T follicular helper cell (primary cell): ENCODE results near the gene DPP6.

ENCODE experiments used
- DNase-seq: peaks from one replicate; pipeline ENCODE4 v3.0.0-alpha.2; 2020; ENCODE audit warnings: low read depth

DPP6 gene

DNA sequence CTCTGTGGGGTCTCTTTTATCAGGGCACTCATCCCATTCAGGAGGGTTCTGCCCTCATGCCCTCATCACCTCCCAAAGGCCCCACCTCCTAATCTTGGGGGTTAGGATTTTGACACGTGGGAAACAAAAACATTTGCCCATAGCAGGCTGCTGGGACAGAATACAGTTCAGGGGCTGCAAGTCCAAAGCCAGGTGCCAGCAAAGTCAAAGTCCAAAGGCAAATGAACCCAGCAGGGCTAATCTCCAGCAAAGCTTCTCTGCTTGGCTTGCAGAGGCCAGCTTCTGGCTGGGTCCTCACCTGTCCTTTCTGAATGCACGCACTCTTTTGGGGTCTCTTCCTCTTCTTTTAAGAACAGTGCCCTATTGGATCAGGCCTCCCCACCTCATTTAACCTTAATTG lies 359.9 kb downstream of the DPP6 start:
- no peak for DNase-seq

DNA sequence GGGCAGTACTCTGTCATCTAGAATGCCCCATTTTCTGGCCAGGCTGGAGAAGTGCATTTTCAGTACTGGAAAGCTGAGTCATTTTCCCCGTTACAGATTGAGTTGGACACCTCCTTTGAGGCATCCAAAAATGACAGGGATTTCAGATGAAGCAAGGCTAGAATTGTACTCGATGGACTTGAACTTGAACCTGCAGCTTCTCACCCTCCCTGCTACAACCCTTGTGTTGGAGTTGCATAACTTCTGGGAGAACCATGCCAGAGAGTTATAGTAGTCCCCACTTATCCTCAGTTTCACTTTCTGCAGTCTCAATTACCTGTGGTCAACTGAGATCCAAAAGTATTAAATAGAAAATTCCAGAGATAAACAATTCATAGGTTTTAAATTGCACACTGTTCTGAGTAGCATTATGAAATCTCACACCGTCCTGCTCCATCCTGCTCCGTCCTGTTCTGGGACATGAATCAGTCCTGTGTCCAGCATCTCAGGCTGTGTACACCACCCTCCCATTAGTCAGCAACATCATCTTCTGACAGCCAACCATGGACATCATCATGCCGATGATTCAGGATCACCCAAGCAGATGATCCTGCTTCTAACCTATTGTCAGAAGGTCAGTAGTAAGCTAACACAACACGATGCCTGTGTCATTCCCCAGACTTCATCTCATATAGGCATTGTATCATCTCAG lies 363.7 kb downstream of the DPP6 start:
- no peak for DNase-seq

DNA sequence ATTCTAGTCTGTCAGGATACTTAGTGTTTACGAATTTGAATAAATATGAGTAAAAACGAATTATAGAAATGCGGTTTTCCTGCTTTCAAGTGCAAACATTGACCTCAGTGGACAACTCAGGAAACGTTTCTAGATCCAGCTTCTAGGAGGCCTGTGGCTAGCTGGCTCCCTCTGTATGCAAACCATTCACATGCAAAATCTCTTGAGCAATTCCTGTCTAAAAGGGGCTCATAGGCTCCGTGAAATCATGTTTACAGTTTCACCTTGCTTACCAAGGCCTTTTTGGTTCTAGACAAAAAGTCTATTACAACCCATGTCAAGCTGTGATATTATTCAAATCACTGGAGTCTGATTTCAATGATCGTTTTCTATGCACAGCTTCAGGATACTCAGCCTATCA lies 364.5 kb downstream of the DPP6 start:
- no peak for DNase-seq

DNA sequence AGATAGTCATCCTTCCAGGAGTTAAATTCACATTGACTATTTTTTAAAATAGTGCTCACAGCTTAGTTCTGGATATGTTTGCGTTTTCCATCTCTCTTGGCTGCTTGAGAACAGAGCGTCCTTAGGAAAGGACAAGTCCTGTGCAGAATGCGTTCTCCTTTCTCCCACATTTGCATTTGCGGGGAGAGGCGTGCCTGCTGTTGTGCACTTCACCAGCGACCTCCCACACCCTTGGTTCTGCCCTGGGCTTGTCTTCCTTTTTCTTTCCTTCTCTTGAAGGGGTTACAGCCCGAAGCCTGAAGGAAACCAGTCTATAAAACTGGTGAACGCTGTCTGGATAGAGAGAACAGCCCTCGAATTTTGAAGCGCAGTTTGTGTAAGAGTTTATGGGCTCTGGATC lies 367.1 kb downstream of the DPP6 start:
- no peak for DNase-seq

DNA sequence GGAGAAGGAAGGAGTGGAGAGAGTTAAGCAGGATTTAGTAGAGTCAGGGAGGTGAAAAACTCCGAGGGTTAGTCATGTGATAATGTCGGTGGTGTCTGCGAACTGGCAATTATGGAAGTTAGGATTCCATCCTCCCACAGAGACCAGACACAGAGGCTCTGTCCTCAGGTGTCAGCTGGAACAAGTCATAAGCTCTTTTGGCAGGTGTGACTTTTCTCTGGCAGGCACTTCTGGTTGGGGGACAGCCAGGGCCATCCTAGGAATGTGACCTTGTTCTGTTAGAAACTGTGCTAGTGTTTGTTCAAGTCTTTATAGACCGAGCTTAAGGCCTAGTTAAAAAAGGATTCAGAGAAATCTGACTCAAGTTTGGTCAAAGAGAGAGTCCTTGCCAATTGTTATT lies 371.0 kb downstream of the DPP6 start:
- DNase-seq = no peak

DNA sequence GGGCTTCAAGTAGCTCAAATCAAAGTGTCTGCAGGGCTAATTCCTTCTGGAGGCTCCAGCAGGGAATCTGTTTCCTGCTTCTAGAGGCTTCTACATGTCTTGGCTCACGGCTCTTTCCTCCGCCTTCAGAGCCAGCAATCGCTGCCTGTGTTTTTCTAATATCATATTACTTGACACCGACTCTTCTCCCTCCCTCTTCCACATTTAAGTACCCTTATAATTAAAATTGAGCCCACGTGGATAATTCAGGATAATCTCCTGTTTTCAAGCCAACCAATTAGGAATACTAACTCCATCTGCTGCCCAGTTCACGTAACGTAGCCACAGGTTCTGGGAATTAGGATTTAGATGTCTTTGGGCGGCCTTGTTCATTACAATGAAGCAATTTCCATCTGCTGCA lies 372.2 kb downstream of the DPP6 start:
- no peak for DNase-seq

DNA sequence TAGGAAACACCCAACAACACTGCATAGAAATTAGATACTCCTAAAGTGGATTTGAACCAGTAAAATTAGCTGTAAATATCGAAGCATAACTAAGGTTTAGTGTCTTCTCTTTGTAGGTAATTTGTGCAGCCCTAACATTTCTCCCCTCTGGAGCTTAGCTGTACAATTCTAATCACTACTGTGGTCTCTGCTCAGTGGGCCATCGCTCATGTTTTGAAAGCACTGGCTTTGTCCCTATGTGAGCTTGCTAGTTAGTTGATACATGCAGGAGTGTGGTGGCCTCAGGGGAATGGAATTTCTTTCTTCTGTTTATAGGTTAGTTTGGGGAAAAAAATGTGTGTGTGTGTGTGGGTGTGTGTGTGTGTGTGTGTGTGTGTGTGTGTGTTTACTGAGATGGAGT lies 373.1 kb downstream of the DPP6 start:
- DNase-seq = no peak

DNA sequence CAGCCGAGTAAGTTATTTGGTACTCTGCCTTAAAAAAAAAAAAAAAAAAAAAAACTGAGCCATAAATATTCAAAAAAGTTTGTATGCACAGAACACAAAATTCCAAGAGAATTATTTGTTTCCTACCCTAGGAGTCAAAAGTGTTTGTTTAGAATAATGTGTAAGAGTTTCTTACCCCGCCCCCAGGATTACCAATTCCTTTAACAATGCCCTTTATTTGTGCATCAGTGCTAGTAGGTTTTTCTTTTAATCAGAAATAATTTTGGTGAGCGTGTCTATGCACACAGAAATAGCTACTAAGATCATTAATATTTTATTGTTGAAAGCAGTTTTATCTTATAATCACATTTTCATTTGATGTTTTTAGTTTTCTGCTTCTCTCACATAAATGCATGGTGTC lies 374.6 kb downstream of the DPP6 start:
- DNase-seq = no peak

DNA sequence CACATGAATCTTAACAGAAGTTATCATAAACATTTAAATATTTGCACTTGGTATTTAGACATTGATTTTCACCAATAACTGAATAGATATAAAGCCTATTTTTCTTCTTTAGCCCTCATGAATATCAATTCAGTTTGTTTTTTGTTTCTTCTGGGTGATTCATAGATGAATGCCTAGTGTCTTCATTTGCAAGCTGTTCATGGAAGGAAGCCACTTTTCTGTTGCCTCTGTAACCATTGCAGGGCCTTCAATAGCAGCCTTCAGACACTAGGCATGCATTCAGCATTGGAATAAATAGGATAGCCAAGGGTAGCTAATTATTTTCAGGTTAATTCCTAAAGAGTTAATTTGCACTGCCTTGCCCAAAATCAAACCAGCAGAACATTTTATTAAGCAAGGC lies 375.3 kb downstream of the DPP6 start:
- no peak for DNase-seq

DNA sequence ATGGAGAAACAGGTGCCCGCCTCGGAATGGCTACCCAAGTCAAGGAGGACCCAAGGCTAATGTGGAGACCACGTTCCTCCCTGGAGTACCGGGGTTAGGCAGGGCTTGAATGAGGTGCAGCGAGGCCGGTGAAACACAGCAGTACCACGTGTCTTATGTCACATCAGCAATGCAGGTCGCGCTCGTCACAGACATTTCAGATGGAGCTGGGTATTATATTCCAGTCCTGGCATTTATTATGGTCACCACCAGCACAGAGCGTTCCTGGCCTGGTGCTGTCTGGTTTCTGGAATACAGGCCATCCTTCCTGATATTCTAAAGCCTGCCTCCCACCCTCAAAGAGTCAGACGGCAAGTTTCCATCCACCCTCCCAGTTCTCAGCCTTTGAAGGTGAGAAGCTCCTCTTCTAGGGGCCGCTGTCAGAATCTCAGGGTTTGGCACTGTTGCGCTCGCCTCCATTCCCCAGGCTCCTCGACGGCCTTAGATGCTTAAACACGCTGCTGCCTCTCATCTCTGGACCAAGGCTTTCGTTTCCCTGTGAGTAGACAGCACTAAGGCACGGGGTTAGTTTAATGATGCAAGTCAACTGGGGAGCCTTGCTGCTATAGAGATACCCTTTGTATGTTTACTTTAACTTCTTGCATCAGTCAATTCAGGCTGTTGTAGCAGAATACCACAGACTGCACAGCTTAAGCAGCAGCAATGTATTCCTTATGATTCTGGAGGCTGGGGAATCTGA lies 377.6 kb downstream of the DPP6 start:
- DNase-seq = no peak

DNA sequence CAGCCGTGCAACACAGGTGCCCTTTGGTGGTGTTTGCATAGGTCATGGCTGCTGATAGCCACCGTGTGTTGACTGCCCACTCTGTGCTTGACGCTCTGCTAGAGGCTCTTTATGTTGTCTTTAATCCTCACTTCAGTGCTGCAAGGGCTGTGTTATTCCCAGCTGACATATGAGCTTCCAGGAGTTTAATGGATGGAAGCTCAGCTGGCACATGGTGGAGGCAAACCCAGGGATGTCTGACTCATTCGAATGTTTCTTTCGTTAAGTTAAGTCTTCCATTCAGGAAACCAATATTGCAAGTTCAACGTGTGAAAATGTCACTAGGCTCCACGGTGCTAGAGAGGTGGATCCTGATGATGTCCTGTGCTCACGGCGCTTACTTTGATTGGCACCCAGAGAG lies 378.4 kb downstream of the DPP6 start:
- no peak for DNase-seq

DNA sequence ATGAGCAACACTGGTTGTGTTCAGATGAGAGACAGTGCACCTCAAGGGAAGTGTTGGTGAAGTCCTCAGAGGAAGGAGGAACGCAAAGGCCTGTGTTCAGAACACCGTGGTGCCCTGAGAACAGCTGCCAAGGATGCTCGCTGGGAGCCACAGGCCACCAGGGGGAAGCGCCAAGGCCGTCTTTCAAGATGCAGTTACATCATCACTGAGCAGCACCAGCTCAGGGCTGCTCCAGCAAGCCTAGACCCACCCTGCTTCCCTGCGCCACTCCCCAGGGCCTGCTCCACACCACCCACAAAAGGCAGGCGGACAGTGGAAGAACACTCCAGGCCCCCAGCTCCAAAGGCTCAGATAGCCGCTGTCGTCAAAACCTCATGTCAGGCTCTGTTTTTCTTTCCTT lies 378.8 kb downstream of the DPP6 start:
- DNase-seq = no peak

DNA sequence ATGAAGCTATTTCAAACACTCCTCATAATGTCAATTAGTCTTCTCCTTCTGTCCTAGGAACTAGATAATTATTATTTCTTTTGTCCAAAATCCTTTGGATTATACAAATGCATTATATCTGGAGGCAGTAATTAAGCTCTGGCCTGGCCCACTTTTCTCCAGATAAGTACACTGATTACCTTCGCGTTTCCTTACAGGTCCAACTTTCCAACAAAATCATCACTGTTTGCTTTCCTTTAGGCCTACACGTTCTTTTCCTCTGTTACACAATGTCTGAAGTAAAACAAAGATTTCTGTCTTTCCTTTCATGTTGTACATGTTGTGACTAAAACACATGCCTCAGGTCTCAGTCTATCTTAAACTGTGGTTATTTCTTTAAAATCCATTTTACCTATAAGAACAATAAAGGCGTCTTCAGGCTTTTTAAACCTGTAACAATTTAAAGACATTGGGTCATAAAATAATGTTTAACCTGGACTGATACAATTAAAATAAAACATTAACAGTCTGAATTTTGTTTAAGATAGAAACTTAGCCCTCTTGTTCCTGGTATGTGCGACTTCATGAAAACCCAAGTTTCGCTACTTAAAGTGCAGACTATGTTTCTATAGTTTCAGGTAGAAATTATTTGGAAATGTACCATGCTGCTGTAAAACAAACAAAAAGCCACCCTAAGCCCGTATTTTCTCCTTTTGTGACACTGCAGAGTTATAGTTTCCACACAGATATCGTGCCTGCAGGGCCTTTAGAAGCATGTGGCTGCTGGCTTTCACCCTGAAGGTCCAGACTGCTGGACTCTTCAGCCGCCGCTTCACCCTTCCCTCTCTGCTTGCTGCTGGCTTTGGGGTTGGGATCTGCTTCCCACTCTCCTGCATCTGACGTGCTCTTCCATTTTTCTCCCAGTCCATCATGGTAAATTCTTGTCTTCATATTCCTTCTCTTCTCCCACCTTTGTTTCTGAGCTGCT lies 381.7 kb downstream of the DPP6 start:
- no peak for DNase-seq

DNA sequence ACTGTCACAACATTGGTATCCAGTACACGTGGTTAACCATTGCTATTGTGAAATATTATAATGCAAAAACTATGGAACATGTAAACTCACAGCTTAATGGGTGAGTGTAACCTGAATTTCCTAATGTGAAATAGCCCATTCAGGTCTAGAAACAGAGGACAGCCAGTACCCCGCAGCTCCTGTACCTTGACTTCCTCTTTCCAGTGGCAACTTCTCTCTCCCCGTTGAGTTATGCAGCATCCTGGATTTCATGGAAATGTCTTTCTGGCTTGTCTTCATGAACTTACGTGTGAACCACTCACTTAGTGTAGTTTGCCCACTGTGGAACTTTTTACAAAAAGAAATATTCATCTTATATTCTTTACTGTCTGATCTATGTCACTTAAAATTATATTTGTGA lies 384.4 kb downstream of the DPP6 start:
- DNase-seq = no peak

DNA sequence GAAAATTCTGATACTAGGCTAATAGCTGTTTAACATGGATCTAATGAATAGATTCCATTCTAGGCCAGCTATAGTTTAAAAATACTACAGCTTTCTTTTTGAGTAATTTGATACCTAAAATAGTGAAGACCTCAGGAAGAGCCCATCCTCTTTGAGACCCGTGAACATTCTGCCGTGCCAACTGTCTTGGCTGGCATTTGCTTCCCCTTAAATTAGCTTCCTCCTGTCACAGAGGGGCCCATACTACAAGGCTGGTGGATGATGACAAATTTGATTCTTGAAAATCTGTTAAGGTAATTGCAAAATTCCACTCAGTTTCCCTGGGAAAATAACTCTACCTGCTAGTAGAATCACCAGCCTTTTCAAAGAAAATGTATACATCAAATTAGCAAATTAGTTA lies 385.0 kb downstream of the DPP6 start:
- DNase-seq = no peak

DNA sequence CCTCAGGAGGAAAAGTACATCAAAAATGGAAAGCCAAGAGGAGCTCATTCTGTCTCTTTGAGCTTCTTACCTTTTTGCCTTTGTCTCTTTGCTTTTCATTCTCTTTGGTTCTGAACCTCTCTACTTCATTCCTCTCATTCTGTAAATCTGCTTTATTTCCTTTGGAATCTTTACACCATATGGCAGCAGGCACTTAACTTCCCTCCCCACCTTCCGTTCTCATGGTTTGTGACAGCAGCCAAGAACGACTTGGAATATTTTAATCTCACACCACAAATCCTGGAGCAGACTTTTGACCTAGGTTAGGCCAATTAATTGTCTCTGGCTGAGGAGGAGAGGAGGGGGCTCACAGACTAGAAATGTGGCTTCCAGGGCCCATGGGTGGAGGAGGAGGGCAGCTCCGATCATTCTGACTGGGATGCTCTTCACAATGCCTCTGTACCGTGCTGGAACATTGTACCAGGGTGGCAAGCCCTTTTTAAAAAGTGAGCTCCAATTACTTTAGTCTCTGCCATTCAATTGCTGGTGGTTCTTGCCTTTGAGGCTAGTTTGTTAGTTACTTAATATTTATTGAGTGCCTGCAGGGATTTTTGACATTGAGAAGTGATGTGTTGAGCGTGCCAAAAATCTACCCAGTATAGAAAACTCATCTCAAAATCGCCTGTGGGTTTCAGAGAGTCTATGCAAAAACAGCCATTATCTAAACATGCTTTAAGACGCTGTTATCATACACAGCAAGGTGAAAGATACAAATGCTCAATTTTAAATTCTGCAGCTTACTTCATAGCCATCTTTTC lies 386.6 kb downstream of the DPP6 start:
- DNase-seq = no peak

DNA sequence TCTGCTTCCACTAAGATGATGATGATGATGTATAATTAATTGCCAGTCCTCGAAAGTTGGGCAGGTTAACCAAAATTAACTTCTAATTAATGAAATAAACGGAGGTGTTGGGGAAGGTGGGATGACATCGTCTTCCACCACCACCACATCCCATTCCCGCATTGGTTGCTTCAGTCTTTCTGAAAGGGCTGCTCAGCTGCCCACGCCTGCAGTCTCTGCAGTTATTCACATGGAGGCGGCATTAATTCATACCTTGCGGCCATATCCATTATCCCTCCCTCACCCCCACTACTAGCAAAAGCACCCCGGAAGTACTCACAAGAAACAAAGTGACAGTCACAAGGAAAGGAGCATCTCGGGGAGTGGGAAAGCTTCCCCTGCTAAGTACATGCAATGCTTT lies 387.9 kb downstream of the DPP6 start:
- no peak for DNase-seq

DNA sequence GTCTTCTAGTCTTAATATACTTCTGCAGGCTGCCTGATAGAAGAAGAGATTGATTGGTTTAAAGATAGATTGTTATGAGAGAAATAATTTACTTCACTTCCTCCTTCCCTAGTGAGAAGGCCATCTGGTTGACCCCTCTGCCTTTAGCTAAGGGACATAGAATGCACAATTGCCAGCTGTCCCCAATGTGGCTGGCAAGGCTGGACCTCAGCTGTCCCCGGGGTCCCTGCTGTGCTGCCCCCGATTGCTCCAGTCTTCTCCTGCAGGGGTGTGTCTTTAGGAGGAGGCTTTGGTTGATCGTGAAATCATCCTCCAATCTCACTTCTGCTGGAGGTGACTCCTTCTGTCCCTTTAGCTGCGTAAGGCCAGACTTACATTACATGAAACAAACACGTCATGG lies 388.5 kb downstream of the DPP6 start:
- DNase-seq = no peak

DNA sequence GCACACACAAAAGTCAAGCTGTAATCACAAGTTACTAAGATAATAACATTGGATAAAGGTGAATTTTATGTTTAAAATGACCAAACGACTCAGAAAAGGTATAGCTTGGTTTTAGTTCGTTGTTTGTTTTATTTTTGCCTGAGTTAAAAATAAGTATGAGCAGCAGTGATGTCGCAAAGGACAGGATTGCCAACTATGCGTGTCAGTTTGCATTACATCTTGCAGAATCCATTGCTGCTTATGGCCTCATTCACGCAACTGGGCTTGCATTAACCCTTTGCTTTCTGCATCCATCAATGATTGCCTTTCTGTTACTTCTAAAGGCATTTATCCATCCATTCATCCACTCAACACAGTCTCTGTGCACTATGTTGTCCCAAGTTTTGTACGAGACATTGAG lies 389.6 kb downstream of the DPP6 start:
- no peak for DNase-seq

DNA sequence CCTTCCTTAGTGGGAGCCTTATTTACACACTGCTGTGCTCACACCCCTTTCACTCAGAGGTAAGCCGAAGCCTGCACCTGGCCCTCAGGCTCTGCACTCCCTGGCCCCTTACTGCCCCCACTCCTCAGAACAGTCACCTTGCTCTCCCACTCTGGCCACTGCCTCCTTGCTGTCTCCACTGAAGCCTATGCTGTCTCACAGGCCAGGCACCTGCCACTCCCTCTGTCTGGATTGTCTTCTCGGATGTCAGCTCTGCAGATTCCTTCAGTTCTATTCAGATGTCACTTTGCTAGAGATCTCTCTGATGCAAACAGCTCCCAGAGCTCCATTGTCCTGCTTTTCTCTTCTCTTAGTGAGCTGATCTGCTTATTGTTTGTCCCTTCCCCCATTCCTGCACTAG lies 390.7 kb downstream of the DPP6 start:
- no peak for DNase-seq

DNA sequence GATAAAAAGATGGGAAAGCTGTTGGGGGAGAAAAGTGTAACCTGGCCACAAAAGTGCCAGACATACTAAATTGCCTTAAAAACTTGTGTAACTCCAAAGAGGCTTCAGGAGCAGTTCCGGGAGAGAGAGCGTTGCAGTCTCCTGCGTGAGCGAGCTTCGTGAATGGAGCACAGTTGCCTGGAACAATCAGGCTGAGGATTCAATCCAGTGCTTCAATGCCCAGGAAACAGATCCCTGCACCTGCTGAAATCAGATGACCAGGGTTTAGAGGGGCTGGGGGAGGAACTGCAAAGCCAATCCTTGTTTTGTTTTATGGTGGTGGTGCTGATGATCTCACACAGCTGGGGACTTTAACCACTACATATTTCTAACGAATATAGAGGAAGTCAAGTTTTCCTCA lies 398.3 kb downstream of the DPP6 start:
- DNase-seq = no peak
